Adrenal gland (tissue), 5 donors: ENCODE results near the gene ANAPC16.

Experiments
- POLR2A ChIP-seq, 2 donors: fragments of 450-650 bp; IDR thresholded peaks; one replicate each; pipeline ENCODE4 v1.6.1; 2017; ENCODE audit warnings: antibody characterized with exemption in 2 of 2, mild to moderate bottlenecking in 2 of 2, moderate library complexity in 1 of 2
- TF ChIP-seq, protein P1 (sequence below), 6 experiments: fragments of 450-650 bp in 4 of 6; fragments of 200-600 bp in 2 of 6; sonication (generic) in 1 of 6; IDR thresholded peaks; 1 replicate in 5 of 6; 2 replicates in 1 of 6; pipeline versions ENCODE4 v1.5.1 to v1.8.0; 2016 to 2021; ENCODE audit warnings: antibody characterized with exemption in 6 of 6, mild to moderate bottlenecking in 2 of 6, moderate library complexity in 1 of 6
- donor health status: DM: no; HTN: no; CAD: no.

GRCh38 chr10:72257051-72257892 is 41.5 kb downstream of the ANAPC16 start:
- no peak for TF ChIP-seq POLR2A (IDR thresholded peaks at IDR 0.05)
- TF ChIP-seq, protein P1, sequence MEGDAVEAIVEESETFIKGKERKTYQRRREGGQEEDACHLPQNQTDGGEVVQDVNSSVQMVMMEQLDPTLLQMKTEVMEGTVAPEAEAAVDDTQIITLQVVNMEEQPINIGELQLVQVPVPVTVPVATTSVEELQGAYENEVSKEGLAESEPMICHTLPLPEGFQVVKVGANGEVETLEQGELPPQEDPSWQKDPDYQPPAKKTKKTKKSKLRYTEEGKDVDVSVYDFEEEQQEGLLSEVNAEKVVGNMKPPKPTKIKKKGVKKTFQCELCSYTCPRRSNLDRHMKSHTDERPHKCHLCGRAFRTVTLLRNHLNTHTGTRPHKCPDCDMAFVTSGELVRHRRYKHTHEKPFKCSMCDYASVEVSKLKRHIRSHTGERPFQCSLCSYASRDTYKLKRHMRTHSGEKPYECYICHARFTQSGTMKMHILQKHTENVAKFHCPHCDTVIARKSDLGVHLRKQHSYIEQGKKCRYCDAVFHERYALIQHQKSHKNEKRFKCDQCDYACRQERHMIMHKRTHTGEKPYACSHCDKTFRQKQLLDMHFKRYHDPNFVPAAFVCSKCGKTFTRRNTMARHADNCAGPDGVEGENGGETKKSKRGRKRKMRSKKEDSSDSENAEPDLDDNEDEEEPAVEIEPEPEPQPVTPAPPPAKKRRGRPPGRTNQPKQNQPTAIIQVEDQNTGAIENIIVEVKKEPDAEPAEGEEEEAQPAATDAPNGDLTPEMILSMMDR (IDR thresholded peaks at IDR 0.05), result no peak
